HG02973 (cell line): ENCODE data around the gene CELSR1.
"Not testable (repeated sequence)": the region's sequence is repeated elsewhere in the genome, so short reads cannot be mapped to it uniquely, and the experiment has no call there.

Experiments used
- ATAC-seq: cut with Tn5 transposase; IDR thresholded peaks from one replicate; pipeline ENCODE4 v1.9.1; 2021; ENCODE audit warnings: moderate library complexity; ENCODE audit not compliant: unreplicated experiment

Gene CELSR1

DNA sequence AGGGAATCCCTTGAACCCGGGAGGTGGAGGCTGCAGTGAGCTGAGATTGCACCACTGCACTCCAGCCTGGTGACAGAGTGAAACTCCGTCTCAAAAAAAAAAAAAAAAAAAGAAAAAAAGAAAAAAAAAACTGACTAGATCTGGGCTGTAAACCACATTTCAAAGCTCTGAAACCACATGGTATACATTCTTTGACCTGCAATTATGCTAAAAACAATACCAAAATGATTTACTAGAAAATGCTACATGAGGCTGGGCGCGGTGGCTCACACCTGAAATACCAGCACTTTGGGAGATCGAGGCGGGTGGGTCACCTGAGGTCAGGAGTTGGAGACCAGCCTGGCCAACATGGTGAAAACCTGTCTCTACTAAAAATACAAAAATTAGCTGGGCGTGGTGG is 133.5 kb downstream of the CELSR1 start:
- ATAC-seq = not testable (repeated sequence)

DNA sequence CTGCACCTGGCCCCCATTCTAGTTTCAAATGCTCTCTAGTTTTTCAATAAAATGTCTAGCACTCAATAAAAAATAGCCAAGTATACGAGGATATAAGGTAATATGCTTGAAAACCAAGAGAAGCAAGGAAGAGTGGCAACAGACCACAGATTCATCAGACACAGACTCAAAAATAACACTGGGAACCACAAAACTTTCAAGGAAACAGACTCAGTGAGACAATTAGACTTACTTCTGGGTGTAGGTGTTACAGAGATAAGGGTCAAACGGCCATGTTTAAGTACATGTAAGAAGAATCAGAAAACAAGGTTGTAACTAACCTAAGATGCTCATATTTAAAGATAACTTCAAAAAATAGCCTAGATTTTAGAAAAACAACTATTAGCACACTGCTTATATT is 134.9 kb downstream of the CELSR1 start:
- no peak for ATAC-seq

DNA sequence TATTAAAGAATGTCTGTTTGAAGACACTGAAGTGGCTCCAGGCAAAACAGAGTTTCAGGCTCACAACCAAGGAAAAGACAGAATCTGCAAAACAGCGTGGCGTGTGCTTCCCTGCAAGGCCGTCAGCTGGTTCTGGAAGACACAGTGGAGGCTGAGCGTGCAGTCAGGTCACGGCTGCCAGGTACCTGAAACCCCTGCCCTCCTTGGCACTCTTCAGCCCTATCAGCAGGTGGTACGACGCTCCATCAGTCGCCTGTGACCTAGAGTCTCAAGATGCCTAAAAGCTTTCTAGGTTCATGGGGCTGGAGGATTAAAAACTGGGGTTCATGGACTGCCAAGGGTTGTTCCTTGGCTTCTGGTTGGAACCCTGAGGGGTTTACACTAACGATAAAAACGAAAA is 136.1 kb downstream of the CELSR1 start:
- no peak for ATAC-seq

DNA sequence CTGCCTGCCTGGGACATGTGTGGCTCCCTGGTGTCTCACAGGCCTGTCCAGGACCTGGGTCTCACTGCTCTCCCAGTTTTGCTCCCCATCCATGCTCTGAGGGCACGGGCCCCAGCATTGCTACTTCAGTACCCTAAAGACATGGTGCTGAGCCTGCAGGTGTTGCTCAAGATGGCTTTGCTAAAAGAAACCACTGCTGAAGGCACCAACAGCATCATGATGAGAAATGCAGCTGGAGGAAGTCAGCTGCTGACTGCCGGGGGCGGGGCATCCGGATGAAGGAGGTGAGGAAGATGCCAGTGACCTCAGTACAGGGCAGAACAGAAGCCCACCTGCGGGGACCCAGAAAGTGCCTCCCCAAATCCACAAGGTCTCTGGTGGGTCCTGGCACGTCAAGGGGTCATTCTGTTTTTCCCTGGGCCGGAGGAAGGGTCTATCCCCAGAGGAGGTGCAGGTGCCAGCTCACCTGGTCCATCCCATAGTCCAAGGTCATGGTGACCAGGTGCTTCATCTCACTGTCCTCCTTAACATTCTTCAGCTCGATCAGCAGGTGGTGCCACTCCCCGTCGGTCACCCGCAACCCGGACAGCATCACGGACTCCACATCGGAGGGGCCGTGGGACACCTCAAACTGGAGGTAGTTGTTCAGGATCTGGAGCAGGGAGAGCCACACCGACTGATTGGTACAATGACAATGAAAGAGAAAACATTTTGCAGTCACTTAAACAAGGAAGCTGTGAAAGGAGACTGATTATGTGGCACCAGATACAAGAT is 138.0 kb downstream of the CELSR1 start:
- no peak for ATAC-seq

DNA sequence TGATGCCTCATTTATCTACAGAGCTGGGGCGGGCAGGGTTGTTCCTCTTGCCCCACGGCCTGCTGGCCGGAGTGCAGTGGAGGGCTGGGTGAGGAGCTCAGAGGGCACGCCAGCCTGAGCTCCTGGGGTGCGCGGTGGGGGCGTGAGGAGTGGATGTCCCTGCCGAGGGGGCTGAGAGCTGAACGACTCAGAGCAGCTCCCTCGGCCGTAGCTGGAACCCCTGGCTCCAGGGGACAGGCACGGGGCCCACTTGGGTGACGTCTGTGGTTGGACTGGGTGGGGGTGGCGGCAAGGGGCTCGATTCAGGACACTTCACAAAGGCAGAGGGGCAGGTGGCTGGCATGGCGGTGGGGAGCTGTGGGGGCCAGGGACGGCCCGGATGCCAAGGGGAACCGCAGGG is 139.5 kb downstream of the CELSR1 start:
- no peak for ATAC-seq

DNA sequence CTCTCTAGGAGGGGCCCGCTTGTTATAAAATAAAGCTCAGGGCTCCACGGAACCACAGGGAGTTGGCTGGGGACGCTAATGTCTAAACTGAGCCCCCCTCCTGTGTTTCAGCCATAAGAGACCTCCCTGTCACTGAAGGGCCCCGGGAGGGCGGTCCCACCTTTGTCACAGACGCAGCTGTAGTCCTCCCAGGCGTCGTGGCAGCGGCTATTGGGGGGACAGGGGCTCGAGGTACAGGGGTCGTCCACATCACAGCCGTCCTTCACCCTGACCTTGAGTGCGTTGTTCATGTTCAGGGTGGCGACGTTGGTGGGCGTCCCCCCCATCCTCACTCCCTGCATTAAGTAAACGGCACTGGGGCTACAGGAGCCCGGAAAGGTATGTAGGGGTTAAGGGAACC is 139.9 kb downstream of the CELSR1 start:
- no peak for ATAC-seq

DNA sequence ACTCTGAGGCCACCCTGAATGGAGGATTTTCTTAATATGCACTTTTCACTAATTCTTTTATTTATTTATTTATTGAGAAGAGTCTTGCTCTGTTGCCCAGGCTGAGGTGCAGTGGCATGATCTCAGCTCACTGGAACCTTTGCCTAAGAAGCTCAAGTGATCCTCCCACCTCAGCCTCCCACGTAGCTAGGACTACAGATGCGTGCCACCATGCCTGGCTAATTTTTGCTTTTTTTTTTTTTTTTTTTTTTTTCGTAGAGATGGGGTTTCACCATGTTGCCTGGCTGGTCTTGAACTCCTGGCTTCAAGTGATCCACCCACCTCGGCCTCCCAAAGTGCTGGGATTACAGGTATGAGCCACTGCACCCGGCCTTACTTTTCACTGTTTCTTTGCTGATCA is 140.4 kb downstream of the CELSR1 start:
- not testable (repeated sequence) for ATAC-seq

DNA sequence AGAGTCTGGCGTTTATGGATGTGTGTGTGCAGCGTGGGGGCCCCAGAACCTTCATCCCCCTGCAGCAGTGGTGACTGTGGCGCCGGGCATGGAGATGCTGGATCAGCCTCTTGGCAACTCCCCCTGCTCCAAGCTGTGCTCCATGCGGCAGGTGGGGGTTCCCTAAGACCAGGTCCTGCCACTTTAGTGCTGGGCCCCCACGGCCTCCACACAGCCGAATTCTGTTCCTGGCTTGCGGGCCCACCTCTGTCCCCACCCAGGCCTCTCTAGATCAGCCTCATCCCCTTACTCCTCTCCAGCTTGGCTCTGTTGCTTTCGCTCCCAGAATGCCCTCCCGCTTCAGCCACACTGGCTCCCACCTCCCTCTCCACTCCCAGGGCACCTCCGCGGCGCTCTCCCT is 142.3 kb downstream of the CELSR1 start:
- ATAC-seq = no peak

DNA sequence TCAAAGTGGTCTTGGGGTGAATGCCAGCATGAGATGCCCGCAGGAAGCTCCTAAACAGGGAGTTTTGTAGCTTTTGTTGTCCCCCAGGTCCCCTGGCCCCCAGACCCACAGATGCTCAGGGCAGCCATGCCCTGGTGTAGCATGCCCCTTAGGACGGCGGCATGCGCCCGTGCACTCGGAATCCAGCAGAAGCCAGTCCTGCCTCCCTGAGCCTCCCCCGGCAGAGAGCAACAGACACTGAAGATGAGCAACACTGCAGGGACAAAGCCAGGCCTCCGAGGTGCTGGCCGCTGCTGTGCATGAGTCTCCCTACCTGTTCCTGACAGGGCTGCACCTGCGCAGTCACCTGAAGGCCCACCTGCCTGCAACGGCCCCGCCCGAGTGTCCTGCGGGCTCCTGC is 142.8 kb downstream of the CELSR1 start:
- ATAC-seq = no peak

DNA sequence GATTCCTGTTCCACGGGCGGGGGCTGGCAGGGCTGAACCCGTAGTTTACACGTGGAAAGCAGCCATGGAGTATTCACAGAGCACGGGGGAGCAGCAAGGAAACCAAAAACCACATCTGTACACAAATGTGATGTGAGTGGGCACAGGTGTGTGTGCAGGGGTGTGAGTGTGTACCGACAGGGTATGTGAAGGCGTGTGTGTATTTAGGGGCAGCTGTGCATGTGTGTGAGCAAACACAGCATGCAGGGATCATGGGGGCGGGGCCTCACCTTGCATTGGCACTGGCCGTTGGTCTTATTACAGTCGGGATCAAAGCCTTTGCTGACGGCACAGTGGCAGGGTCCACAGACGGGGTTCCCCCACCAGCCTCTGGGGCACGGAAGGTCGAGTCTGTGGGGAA is 143.5 kb downstream of the CELSR1 start:
- ATAC-seq = no peak

DNA sequence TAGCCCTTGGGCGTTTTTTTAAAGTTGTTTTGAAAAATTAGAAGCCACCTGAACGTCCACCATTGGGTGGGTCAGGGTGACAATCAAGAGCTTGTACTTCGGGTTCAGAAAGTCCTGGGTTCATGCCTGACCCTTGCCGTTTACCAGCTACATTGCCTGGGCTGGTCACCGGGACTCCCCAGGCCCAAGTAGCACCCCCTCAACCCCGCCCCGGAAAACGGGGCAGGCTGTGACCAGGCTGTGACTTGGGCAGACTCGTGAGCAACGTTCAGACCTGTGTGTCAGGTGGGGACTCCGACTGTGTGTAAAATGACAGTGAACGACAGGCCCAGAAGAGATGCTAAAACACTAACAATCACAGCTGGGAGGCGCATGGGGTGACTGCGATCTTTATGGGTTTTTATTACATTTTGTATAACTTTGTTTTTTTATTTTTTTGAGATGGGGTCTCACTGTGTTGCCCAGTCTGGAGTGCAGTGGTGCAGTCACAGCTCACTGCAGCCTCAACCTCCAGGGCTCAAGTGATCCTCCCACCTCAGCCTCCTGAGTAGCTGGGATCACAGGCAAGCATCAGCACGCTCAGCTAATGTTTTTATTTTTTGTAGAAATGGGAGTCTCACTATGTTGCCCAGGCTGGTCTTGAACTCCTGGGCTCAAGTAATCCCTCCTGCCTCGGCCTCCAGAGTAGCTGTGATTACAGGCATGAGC is 145.1 kb downstream of the CELSR1 start:
- ATAC-seq = no peak

DNA sequence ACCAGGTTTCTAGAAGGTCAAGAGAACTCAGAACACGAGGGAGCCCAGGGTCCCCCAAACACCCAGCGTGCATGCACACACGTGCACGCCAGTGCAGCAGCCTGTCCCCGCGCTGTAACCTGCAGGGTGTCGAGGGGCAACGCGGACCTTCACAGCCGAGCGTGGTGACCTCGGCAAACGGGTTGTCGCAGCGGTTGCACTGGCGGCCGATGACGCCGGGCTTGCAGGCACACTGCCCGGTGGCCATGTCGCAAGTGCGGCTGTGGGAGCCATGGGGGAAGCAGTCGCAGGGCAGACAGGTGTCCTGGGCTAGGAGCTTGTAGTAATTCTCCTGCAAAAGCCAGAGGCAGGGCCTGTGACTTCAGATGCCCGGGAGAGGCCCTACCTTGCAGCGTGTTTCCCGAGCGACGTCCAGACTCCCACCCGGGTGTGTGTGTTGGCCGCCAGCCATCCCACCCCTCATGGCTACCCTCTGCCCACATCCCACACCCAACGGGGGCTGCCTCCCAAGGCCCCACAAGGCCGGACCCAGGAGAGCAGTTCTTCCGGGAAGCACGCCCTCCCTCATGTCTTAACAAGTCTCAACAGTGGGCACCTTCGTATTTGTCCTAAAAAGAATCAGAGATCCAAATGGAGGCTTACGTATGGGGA is 145.8 kb downstream of the CELSR1 start:
- no peak for ATAC-seq

DNA sequence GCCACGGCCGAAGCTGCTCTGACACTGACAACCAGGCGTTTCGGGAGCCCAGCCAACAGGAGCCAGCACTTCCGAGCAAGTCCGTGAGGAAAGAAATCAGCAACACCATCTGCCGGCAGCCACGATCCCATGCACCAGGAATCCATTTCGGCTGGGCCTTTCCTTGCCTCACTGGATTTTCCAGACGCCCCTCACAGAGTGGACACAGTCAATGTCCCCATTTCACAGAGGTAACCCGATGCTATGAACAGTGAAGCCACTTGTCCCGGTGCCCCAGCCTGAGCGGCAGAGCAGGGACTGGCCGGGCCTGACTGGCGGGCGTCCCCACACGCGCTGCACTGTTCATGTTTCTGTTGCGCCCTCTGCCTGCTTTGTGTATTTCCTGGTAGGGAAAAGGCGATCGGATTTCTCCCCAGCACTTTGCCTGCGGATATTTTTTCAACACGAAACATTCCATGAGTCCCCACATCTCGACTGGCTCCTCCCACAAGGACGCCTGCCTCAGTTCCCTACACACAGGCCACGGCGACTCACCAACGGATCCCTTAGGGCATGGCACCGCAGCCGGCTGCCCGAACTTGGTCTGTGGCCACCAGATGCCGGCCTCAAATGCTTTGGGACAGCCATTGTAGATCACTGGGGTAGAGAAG is 146.6 kb downstream of the CELSR1 start:
- no peak for ATAC-seq

DNA sequence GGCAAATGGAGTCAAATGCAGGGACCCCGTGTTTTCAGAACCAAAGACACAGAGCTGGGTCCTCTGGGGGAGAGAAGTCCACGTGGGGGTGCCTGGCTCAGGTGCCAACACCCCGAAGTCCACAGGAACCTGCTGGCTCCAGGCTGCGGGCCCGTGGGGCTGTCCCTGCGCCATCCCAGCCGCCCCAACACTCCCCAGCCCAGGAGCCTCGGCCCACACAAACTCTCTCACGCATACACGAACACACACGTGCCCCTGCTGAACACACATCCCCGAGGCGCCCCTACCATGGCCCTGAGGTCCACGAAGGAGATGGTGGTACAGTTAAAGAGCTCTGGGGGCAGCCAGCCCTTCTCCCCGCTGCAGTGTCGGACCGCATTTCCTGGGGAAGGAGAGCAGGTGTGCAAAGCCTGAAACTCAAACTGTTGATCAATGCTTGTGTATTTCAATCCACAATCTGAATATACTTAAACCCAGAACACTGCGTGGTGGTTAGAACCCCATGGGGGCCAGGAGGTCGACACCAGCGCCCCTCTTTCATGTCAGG is 147.2 kb downstream of the CELSR1 start:
- no peak for ATAC-seq

DNA sequence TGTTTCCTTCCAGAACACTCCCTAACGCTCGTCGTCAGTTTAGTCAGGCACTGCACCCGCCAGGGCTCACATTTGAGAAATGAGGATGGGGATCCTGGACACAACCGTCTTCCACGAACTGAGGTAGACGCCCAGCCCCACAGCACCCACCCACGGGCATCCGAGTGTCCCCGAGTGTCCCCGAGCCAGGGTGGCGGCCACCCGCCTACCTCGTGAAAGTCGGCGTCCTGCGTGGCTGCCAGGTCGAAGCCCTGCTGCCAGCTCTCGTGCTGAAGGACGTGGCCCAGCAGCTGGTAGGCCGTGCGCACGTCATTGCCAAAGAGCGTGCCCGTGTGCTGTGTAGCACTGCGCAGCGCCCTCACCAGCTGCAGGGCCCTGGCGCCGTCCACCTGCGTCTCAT is 148.3 kb downstream of the CELSR1 start:
- ATAC-seq = no peak

DNA sequence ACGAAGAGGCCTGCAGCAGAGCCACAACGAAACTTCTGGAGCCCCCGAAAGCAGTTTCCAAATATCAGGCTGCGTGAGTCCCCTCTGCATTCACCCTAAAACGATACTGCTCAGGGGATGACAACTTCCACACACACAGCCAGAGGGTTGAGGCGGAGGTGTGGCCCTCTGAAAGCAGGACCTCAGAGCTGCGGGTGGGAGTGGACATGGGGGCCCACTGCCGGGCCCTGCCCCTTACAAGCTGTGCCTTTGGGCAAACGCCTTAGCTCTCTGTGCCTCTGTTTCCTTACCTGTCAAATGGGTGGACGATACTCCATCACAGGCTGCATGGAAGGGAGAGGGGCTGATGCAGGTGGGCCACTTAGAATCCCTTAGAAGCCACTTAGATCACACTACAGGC is 148.8 kb downstream of the CELSR1 start:
- no peak for ATAC-seq

DNA sequence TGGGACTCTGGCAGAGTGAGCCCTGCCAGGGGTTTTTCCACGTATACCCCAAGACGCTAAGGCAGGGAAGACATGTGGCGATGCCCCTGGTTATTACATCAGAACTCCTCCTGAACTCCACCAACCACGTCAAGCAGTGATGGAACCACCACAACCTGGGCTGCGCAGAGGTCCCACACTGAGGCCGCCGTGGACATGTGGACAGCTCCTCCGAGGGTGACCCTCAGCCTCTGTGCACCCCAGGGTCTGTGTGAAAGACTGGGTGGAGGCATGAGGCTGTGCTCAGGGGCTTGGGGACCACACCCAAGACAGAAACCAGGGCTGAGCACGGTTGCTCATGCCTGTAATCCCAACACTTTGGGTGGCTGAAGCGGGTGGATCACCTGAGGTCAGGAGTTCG is 149.7 kb downstream of the CELSR1 start:
- no peak for ATAC-seq

DNA sequence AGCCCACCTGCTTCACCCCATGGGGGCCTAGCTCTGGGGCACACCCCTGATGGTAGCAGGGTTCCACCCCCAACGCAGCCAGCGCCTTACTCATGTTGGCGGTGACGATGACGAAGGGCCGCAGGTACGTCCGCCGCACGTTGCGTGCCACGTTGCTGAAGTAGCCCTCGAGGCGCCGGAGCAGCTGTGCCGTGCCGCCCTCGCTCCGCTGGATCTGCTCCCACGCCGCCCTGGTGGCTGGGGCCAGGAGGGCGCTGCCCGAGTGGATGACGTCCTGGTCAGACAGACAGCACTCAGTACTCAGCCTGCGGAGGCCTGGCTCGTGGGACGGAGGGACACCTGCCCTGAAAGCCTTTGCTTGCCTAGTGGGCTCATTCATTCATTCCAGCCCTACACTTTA is 151.1 kb downstream of the CELSR1 start:
- ATAC-seq = no peak

DNA sequence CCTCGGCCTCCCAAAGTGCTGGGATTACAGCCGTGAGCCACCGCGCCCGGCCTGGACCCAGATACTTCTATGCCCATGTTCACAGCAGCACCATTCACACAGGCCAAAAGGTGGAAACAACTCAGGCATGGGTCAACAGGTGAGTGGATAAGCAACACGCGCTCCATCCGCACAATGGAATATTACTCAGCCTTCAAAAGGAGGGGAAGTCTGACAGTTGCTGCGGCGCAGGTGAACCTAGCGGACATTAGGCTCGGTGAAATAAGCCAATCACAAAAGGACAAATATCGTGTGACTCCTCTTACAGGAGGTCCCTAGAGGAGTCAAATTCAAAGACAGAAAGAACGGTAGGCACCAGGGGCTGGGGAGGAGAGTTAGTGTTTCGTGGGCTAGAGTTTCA is 154.9 kb downstream of the CELSR1 start:
- ATAC-seq = no peak

DNA sequence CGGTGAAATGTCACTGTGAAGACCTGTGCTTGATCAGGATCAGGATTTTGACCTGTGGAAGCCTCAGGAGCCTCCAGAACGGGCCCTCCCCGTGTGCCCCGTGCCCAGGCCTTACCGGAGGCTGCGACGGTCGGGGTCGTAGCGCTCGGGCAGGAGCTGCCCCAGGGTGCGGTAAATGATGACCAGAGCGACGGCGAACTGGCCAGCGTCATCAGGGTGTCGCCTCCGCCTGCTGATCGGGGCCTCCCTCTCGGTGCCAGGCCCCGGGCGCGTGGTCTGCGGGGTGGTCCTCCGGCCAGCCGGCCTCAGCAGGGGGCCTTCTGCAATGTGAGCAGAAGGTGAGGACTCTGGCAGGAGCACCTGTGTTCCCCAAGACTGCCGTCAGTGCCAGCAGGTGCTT is 155.7 kb downstream of the CELSR1 start:
- ATAC-seq = no peak

DNA sequence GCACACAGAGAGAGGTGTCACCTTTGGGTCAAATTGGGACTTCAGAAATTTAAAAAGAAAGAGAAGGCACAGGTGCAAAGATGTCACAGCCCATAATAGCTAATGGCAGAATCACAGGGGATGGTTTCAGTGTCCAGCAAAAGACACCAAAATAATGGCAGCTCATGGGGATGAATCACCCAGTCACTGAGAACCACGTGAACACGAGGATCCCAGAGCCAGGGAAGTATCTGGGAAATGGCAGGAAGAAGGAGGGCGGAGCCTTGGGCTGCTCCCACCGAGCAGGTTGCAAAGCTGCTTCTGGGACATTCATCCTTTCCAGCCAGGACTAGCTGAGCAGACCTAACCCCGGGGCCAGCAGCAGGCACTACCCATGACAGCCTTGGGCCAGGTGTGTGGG is 156.3 kb downstream of the CELSR1 start:
- ATAC-seq = no peak
